ENCODE results near the gene LARGE2. TPM values are rescaled to one million over a fixed set of nuclear protein-coding genes. Genes with fewer than 3 reads are reported as not detected.
"Not testable (repeated sequence)": the region's sequence is repeated elsewhere in the genome, so short reads cannot be mapped to it uniquely, and the experiment has no call there.

The LARGE2 gene
- total RNA-seq, 2 experiments from 2014 or later = 0.60 to 1.3 TPM

DNA sequence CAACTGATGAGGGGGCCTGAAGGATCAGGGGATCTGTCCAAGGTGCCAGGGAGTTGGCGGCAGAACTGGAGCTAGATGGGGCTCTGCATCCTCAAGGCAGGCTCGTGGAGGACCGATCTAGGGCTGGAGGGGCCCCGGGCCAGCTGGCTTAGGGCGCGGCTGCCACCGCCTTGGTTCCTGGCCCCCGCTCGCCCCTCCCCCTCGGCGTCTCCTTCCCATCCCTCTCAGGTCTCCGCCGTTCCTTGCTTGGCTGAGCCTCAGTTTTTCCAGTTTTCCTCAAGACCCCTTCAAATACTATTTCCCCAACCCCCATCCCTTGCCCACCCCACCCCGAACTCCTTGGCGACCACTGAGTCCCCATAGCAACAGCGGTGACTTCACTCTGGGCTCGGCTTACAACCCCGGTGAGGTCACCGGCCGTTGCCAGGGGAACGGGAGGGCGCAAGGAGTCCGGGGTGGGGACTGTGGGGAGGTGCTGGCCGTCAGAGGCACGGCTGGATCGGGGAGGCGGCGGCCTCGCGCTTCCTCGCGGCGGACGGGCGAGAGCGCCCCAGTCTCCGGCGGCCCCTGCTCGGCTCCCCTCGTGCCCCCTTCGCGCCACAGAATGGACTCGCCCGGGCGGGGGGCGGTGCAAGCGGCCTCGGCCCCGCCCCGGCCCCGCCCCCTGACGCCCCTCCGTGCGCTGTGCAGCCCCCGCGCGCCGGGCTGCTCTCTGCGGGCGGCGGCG, 22.8 kb upstream of the LARGE2 start:
- H3K4me3 ChIP-seq (ENCODE audit: low read depth, low read length, poor library complexity, severe bottlenecking) = peak overlapping the region; percentile 69
- intact Hi-C loops (cut with micrococcal nuclease; ENCODE audit: unreplicated experiment) = no loop called here
- CTCF ChIA-PET (ENCODE audit: unreplicated experiment) = interaction anchor here (0.6 to 1.1 kb wide), 3 partner anchors 18 to 83 kb away, joined by 3 read pairs; partner anchors contain the start of gene PEX16

GRCh38 chr11:45900175-45900800, 22.2 kb upstream of the LARGE2 start:
- H3K27ac ChIP-seq (ENCODE audit: low read depth, low read length, poor library complexity, severe bottlenecking); H3K9me3 ChIP-seq (ENCODE audit: low read length); H2AFZ ChIP-seq (ENCODE audit: low read length); BruUV-seq (replicated peaks); H3K36me3 ChIP-seq (ENCODE audit: insufficient read depth, low read length); H3K79me2 ChIP-seq (ENCODE audit: insufficient read depth, low read depth, low read length); H3K9me2 ChIP-seq (ENCODE audit: insufficient read depth, low read length); H4K20me1 ChIP-seq (ENCODE audit: insufficient read depth, low read length); DNase-seq (ENCODE audit: low spot score); intact Hi-C loops (cut with micrococcal nuclease; ENCODE audit: unreplicated experiment): not testable (repeated sequence)
- CTCF ChIA-PET (ENCODE audit: unreplicated experiment) = interaction anchor here (0.6 kb wide), 1 partner anchor 35 kb away, joined by 3 read pairs; no protein-coding TSS in a partner anchor
- H3K4me3 ChIP-seq (ENCODE audit: low read depth, low read length, poor library complexity, severe bottlenecking) = peak overlapping the region; percentile 69
- peaks cover 13% of the 10 kb centered on the region for H3K4me1 ChIP-seq (ENCODE audit: insufficient read depth, low read length, poor library complexity, severe bottlenecking)
- POLR2A ChIA-PET = interaction anchor here (1.2 kb wide), 1 partner anchor 66 kb away, joined by 3 read pairs; no protein-coding TSS in a partner anchor
- H3K4me2 ChIP-seq (ENCODE audit: low read length) = peak overlapping the region; percentile 71

More for the DNA sequence above, 22.8 kb upstream of the LARGE2 start:
- TF ChIP-seq, protein P1, sequence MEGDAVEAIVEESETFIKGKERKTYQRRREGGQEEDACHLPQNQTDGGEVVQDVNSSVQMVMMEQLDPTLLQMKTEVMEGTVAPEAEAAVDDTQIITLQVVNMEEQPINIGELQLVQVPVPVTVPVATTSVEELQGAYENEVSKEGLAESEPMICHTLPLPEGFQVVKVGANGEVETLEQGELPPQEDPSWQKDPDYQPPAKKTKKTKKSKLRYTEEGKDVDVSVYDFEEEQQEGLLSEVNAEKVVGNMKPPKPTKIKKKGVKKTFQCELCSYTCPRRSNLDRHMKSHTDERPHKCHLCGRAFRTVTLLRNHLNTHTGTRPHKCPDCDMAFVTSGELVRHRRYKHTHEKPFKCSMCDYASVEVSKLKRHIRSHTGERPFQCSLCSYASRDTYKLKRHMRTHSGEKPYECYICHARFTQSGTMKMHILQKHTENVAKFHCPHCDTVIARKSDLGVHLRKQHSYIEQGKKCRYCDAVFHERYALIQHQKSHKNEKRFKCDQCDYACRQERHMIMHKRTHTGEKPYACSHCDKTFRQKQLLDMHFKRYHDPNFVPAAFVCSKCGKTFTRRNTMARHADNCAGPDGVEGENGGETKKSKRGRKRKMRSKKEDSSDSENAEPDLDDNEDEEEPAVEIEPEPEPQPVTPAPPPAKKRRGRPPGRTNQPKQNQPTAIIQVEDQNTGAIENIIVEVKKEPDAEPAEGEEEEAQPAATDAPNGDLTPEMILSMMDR (conservative IDR thresholded peaks at IDR 0.05; ENCODE audit: low read length) = no peak
- TF ChIP-seq EZH2phosphoT487 (IDR thresholded peaks at IDR 0.05; ENCODE audit: borderline replicate concordance, low read depth, low read length) = no peak
- Histone ChIP-seq H3K36me3 (ENCODE audit: insufficient read depth, low read length) (no peaks in the 10 kb centered on the region), H4K20me1 (ENCODE audit: insufficient read depth, low read length) (no peaks in the 10 kb centered on the region), H3K4me2 (ENCODE audit: low read length) (peak overlapping the region; percentile 71), H2AFZ (ENCODE audit: low read length) (peak overlapping the region; percentile 82; the same call in 1 of the 2 replicates), H3K79me2 (ENCODE audit: insufficient read depth, low read depth, low read length) (no peaks in the 10 kb centered on the region), H3K9me3 (ENCODE audit: low read length) (no peaks in the 10 kb centered on the region), H3K9me2 (ENCODE audit: insufficient read depth, low read length) (no peaks in the 10 kb centered on the region), H3K4me1 (ENCODE audit: insufficient read depth, low read length, poor library complexity, severe bottlenecking) (peaks cover 13% of the 10 kb centered on the region), H3K27ac (ENCODE audit: low read depth, low read length, poor library complexity, severe bottlenecking) (no peak overlapping the region)
- peak; percentile 76 for DNase-seq (ENCODE audit: low spot score)
- POLR2A ChIA-PET = interaction anchor here (0.5 kb wide), 1 partner anchor 33 kb away, joined by 5 read pairs; no protein-coding TSS in a partner anchor
- no TSS peak for BruUV-seq (replicated peaks)

- Histone ChIP-seq H3K79me2 (ENCODE audit: insufficient read depth, low read depth, low read length) (no peaks in the 10 kb centered on the region), H2AFZ (ENCODE audit: low read length) (no peak overlapping the region), H4K20me1 (ENCODE audit: insufficient read depth, low read length) (no peaks in the 10 kb centered on the region), H3K9me3 (ENCODE audit: low read length) (no peaks in the 10 kb centered on the region), H3K4me1 (ENCODE audit: insufficient read depth, low read length, poor library complexity, severe bottlenecking) (peaks cover 13% of the 10 kb centered on the region), H3K4me2 (ENCODE audit: low read length) (no peak overlapping the region), H3K9me2 (ENCODE audit: insufficient read depth, low read length) (no peaks in the 10 kb centered on the region), H3K36me3 (ENCODE audit: insufficient read depth, low read length) (no peaks in the 10 kb centered on the region), H3K4me3 (ENCODE audit: low read depth, low read length, poor library complexity, severe bottlenecking) (no peak overlapping the region), H3K27ac (ENCODE audit: low read depth, low read length, poor library complexity, severe bottlenecking) (no peak overlapping the region)
- no TSS peak for BruUV-seq (replicated peaks)
- intact Hi-C loops (cut with micrococcal nuclease; ENCODE audit: unreplicated experiment) = no loop called here
- DNase-seq (ENCODE audit: low spot score) = no peak
- ChIA-PET POLR2A (interaction anchor here (1.2 kb wide), 1 partner anchor 65 kb away, joined by 3 read pairs; no protein-coding TSS in a partner anchor), CTCF (ENCODE audit: unreplicated experiment) (no interaction called here)
- TF ChIP-seq, protein P1 (conservative IDR thresholded peaks at IDR 0.05; ENCODE audit: low read length) = no peak
- TF ChIP-seq EZH2phosphoT487 (IDR thresholded peaks at IDR 0.05; ENCODE audit: borderline replicate concordance, low read depth, low read length) = no peak
These were observed 21.4 kb upstream of the LARGE2 start for GRCh38 chr11:45900916-45901617.

Data from OCI-LY7 (cell line).